Esophagus muscularis mucosa (tissue), 4 donors: ENCODE measurements around the gene SERPINA1. TPM values are rescaled to one million over a fixed set of nuclear protein-coding genes. Genes with fewer than 3 reads are reported as not detected.

Experiments
- DNase-seq: peaks from one replicate; pipeline ENCODE4 v3.0.0-alpha.2; 2017; ENCODE audit errors: extremely low spot score
- H3K27ac ChIP-seq, 4 donors: fragments of 200-600 bp; sonication (generic); replicated peaks in 1 of 4; 1 replicate in 3 of 4; 2 replicates in 1 of 4; pipeline ENCODE4 v1.5.1; 2016 to 2019; ENCODE audit warnings: mild to moderate bottlenecking in 1 of 4
- H3K27me3 ChIP-seq, 4 donors: fragments of 200-600 bp; sonication (generic); one replicate each; pipeline versions ENCODE4 v1.5.1 to v1.6.0; 2016 to 2019
- H3K36me3 ChIP-seq, 4 donors: fragments of 200-600 bp; sonication (generic); one replicate each; pipeline ENCODE4 v1.5.1; 2016 to 2019
- H3K4me1 ChIP-seq, 4 donors: fragments of 200-600 bp; sonication (generic); one replicate each; pipeline ENCODE4 v1.5.1; 2016 to 2019
- H3K4me3 ChIP-seq, 4 donors: fragments of 200-600 bp; sonication (generic); 1 replicate in 2 of 4; 2 replicates in 2 of 4; pipeline ENCODE4 v1.5.1; 2016 to 2019; ENCODE audit warnings: mild to moderate bottlenecking in 4 of 4, moderate library complexity in 1 of 4
- H3K9me3 ChIP-seq, 4 donors: fragments of 200-600 bp; sonication (generic); 1 replicate in 3 of 4; 2 replicates in 1 of 4; pipeline ENCODE4 v1.5.1; 2016 to 2019
- CTCF ChIP-seq, 3 experiments: fragments of 200-600 bp in 2 of 3; fragments of 450-650 bp in 1 of 3; sonication (generic) in 2 of 3; IDR thresholded peaks; one replicate each; pipeline ENCODE4 v1.5.1; 2017 to 2019; ENCODE audit warnings: antibody characterized with exemption in 3 of 3, mild to moderate bottlenecking in 2 of 3, moderate library complexity in 1 of 3
- EP300 ChIP-seq: sonication (generic); formaldehyde crosslinking; IDR thresholded peaks from one replicate; pipeline ENCODE4 v1.6.1; 2017; ENCODE audit warnings: antibody characterized with exemption
- POLR2A ChIP-seq: fragments of 450-650 bp; IDR thresholded peaks from one replicate; pipeline ENCODE4 v1.6.1; 2017; ENCODE audit warnings: antibody characterized with exemption, moderate library complexity, mild to moderate bottlenecking, low read depth
- POLR2AphosphoS5 ChIP-seq, 2 donors: sonication (generic); formaldehyde crosslinking; IDR thresholded peaks; one replicate each; pipeline ENCODE4 v1.6.1; 2017; ENCODE audit warnings: antibody characterized with exemption in 2 of 2
- WGBS: methylation state at CpG from one replicate; pipeline ENCODE4 v1.1.5; 2018; 5-methylcytosine and 5-hydroxymethylcytosine counted together
- intact Hi-C: fragments of 100-400 bp; cut with DNase I; formaldehyde crosslinking; loops from one replicate; pipeline ENCODE4 v1.15.1; 2023
- total RNA-seq, 4 donors: library from RNA; depleted of rRNA; stranded (reverse); fragments of >200 nt; gene quantifications; one replicate each; pipeline versions ENCODE4 v1.1.0 to v1.2.1, GENCODE V29; 2016

Gene SERPINA1
- total RNA-seq, 4 donors from 2014 or later = 1.7 to 20.2 (median 2.2) TPM

- intact Hi-C loops = no loop called here
- no peaks in the 10 kb centered on the region for H3K9me3 ChIP-seq
- H3K27ac ChIP-seq = no peak overlapping the region
- peaks cover 6 to 9% (median 9%) of the 10 kb centered on the region in 4 donors for H3K4me1 ChIP-seq
- no peak overlapping the region for H3K4me3 ChIP-seq
- H3K27me3 ChIP-seq = no peaks in the 10 kb centered on the region
- H3K36me3 ChIP-seq = no peaks in the 10 kb centered on the region
- 75% methylated on average over 6 of the region's 6 CpGs for WGBS
- no peak for DNase-seq
- TF ChIP-seq EP300 (no peak), POLR2AphosphoS5 (IDR thresholded peaks at IDR 0.05) (no peak), POLR2A (no peak), CTCF (IDR thresholded peaks at IDR 0.05) (no peak)
Measured at GRCh38 chr14:94337274-94337673, 51.1 kb downstream of the SERPINA1 start.

- no peaks in the 10 kb centered on the region for H3K4me1 ChIP-seq
- H3K4me3 ChIP-seq = no peak overlapping the region
- H3K27me3 ChIP-seq = no peaks in the 10 kb centered on the region
- intact Hi-C loops = no loop called here
- no peaks in the 10 kb centered on the region for H3K36me3 ChIP-seq
- no peak for DNase-seq
- H3K27ac ChIP-seq = no peak overlapping the region
- WGBS = 34% methylated on average over 4 of the region's 4 CpGs
- H3K9me3 ChIP-seq = no peaks in the 10 kb centered on the region
- no peak for TF ChIP-seq CTCF (IDR thresholded peaks at IDR 0.05)
- no peak for TF ChIP-seq POLR2AphosphoS5 (IDR thresholded peaks at IDR 0.05)
- TF ChIP-seq POLR2A = no peak
- TF ChIP-seq EP300 = no peak
Measured at GRCh38 chr14:94334872-94335271, 53.5 kb downstream of the SERPINA1 start.

GRCh38 chr14:94332587-94332986, 55.8 kb downstream of the SERPINA1 start:
- no peaks in the 10 kb centered on the region for H3K4me1 ChIP-seq
- H3K27me3 ChIP-seq = no peaks in the 10 kb centered on the region
- no peak overlapping the region for H3K4me3 ChIP-seq
- H3K9me3 ChIP-seq = no peaks in the 10 kb centered on the region
- H3K36me3 ChIP-seq = no peaks in the 10 kb centered on the region
- TF ChIP-seq EP300 (no peak), POLR2A (no peak), CTCF (IDR thresholded peaks at IDR 0.05) (no peak), POLR2AphosphoS5 (IDR thresholded peaks at IDR 0.05) (no peak)
- DNase-seq = no peak
- H3K27ac ChIP-seq = no peak overlapping the region
- intact Hi-C loops = no loop called here

- no peak for TF ChIP-seq CTCF (IDR thresholded peaks at IDR 0.05)
- TF ChIP-seq EP300 = no peak
- no peak for TF ChIP-seq POLR2A
- TF ChIP-seq POLR2AphosphoS5 (IDR thresholded peaks at IDR 0.05) = no peak
- WGBS = 77% methylated on average over 7 of the region's 7 CpGs
- Histone ChIP-seq H3K27ac (no peak overlapping the region), H3K4me3 (no peak overlapping the region), H3K9me3 (no peaks in the 10 kb centered on the region), H3K36me3 (no peaks in the 10 kb centered on the region), H3K4me1 (no peaks in the 10 kb centered on the region), H3K27me3 (no peaks in the 10 kb centered on the region)
- peak; percentile 86 for DNase-seq
- intact Hi-C loops = no loop called here
Measured at GRCh38 chr14:94332063-94332583, 56.3 kb downstream of the SERPINA1 start.

- peaks cover 0 to 6% (median 2%) of the 10 kb centered on the region in 4 donors for H3K9me3 ChIP-seq
- no peak overlapping the region for H3K27ac ChIP-seq
- TF ChIP-seq POLR2A (no peak), CTCF (IDR thresholded peaks at IDR 0.05) (no peak), POLR2AphosphoS5 (IDR thresholded peaks at IDR 0.05) (no peak), EP300 (no peak)
- intact Hi-C loops = no loop called here
- no peak overlapping the region for H3K4me3 ChIP-seq
- H3K4me1 ChIP-seq = no peaks in the 10 kb centered on the region
- no peaks in the 10 kb centered on the region for H3K27me3 ChIP-seq
- 89% methylated on average over 5 of the region's 5 CpGs for whole genome bisulfite sequencing
- no peaks in the 10 kb centered on the region for H3K36me3 ChIP-seq
- DNase-seq = no peak
Measured at GRCh38 chr14:94331462-94331861, 56.9 kb downstream of the SERPINA1 start.
